Mucosa of stomach (tissue), 1 donor: Measurements from ENCODE around the gene RASL12.
"Not testable (repeated sequence)": the region's sequence is repeated elsewhere in the genome, so short reads cannot be mapped to it uniquely, and the experiment has no call there.

ENCODE experiments used
- H3K27me3 ChIP-seq: one replicate; pipeline ENCODE4 v1.7.0; 2013; ENCODE audit warnings: mild to moderate bottlenecking, low read length; ENCODE audit not compliant: control insufficient read depth, insufficient read depth
- H3K36me3 ChIP-seq: one replicate; pipeline ENCODE4 v1.7.0; 2013; ENCODE audit warnings: low read length; ENCODE audit not compliant: control insufficient read depth, insufficient read depth
- H3K4me1 ChIP-seq: one replicate; pipeline ENCODE4 v1.7.0; 2013; ENCODE audit warnings: mild to moderate bottlenecking, low read length; ENCODE audit not compliant: control insufficient read depth, insufficient read depth
- H3K4me3 ChIP-seq: one replicate; pipeline ENCODE4 v1.7.0; 2013; ENCODE audit warnings: low read length
- H3K9ac ChIP-seq: one replicate; pipeline ENCODE4 v1.7.0; 2013; ENCODE audit warnings: mild to moderate bottlenecking, low read length, moderate library complexity
- H3K9me3 ChIP-seq: one replicate; pipeline ENCODE4 v1.7.0; 2013; ENCODE audit warnings: mild to moderate bottlenecking, low read length, moderate library complexity; ENCODE audit not compliant: control insufficient read depth
- donor health status: Pancreatic carcinoma.

Gene RASL12

DNA sequence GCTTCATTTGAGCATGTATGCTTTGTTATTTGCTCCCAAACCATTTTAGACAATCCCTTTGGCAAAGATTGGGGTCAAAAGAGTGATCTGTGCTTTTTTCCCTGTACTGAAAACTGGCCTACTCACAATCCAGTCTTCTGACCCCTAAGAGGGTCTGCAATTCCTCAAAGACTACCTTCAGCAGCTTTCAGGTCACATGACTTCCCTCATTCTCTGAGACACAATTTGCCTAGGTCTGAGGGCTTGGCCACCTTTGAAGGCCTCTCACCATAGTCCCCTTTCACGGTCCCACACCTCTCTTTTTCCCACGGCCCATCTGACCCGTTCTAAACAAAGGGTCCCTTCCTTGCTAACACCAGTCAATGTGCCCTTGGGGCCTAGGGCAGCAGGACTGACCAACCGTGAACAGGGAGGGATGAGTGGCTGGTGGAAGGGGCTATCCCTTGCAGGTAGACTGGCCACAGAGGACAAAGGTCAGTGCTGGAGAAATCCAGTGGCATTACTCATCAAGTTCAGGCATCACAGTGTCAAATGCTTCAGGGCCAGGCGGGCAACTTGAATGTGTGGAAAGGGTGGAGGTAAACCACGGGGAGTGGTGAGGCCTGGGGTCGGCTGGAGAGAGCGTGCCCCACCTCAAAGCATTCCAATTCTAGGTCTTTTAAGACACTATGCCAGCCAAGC lies 10.8 kb downstream of the RASL12 start:
- Histone ChIP-seq H3K4me1 (peaks cover 29% of the 10 kb centered on the region), H3K27me3 (no peaks in the 10 kb centered on the region), H3K9me3 (no peaks in the 10 kb centered on the region), H3K4me3 (no peak overlapping the region), H3K36me3 (no peaks in the 10 kb centered on the region), H3K9ac (no peak overlapping the region)

- no peak overlapping the region for H3K4me3 ChIP-seq
- no peak overlapping the region for H3K9ac ChIP-seq
- H3K36me3 ChIP-seq = no peaks in the 10 kb centered on the region
- peaks cover 29% of the 10 kb centered on the region for H3K4me1 ChIP-seq
- no peaks in the 10 kb centered on the region for H3K9me3 ChIP-seq
- H3K27me3 ChIP-seq = no peaks in the 10 kb centered on the region
Observed at GRCh38 chr15:65056106-65056505, 11.7 kb downstream of the RASL12 start.

DNA sequence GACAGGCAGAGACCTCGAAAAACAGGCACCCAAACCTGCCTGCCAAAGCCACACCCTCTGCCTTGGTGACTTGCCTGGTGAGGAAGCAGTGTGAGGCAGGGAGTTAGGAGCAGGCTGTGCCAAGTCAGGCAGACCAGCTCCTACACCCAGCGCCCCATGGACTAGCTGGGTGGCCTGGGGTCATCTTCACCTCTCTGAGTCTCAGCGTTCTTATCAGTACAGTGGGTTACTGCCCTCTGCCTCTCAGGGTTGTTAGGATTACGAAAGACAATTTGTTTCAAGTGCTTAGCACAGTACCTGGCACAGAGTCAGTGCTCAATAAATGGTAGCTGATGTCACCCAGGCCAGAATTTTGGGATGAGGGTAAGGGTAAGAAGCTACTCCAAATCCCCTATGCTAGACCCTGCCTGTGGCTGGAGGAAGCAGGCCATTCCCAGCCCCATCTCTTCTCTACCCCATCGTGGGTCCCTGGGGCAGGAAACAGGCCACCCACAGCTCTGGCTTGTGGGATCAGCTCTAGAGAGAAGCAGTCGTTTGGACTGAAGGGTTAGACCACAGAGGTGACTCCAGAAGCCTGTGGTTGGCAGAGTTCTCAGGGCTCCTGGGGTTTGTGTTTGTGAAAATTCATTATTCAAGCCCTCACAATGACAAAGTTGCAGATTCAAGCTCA lies 12.5 kb downstream of the RASL12 start:
- Histone ChIP-seq H3K4me1 (peaks cover 29% of the 10 kb centered on the region), H3K4me3 (no peak overlapping the region), H3K9ac (no peak overlapping the region), H3K9me3 (no peaks in the 10 kb centered on the region), H3K36me3 (no peaks in the 10 kb centered on the region), H3K27me3 (no peaks in the 10 kb centered on the region)

GRCh38 chr15:65054333-65055200 lies 13.2 kb downstream of the RASL12 start:
- Histone ChIP-seq H3K4me1 (peaks cover 34% of the 10 kb centered on the region), H3K36me3 (no peaks in the 10 kb centered on the region), H3K9ac (no peak overlapping the region)

DNA sequence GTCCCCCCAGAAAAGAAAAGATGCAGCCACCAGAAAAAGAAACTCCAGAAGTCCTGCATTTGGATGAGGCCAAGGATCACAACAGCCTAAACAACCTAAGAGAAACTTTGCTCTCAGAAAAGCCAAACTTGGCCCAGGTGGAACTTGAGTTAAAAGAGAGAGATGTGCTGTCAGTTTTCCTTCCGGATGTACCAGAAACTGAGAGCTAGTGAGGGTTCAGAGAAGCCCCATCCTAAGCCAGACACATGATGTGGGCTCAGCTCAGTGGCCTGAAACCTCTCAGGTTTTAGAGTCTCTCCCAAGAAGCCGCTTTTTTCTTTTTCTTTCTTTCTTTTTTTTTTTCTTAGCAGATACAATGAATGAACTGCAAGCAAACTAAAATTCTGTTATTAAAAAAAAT lies 14.8 kb downstream of the RASL12 start:
- Histone ChIP-seq H3K36me3 (no peaks in the 10 kb centered on the region), H3K9ac (no peak overlapping the region), H3K4me1 (peaks cover 39% of the 10 kb centered on the region), H3K4me3 (no peak overlapping the region), H3K27me3 (no peaks in the 10 kb centered on the region), H3K9me3 (no peaks in the 10 kb centered on the region)

More at GRCh38 chr15:65054333-65055200, 13.2 kb downstream of the RASL12 start:
- no peaks in the 10 kb centered on the region for H3K9me3 ChIP-seq
- H3K27me3 ChIP-seq = no peaks in the 10 kb centered on the region
- no peak overlapping the region for H3K4me3 ChIP-seq

DNA sequence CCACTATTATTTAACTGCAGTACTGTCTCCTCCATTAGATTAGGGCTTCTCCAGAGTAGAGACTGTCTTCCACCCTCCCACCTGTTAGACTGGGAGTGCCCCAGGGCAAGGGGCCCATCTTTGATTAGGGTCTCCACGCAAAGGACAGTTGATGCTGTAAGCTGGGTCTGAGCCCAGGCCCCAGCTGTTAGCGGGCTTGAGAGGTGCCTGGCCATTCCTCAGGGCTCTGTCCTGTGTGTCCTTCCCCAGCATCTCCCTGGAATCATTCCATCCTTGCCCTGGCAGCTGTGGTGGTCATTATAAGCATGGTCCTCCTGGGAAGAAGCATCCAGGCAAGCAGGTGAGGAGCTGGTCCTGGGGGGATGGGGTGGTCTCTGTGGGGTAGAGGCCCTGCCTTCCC lies 16.5 kb downstream of the RASL12 start:
- no peaks in the 10 kb centered on the region for H3K27me3 ChIP-seq
- H3K9ac ChIP-seq = no peak overlapping the region
- no peaks in the 10 kb centered on the region for H3K36me3 ChIP-seq
- H3K4me1 ChIP-seq = peaks cover 24% of the 10 kb centered on the region
- H3K9me3 ChIP-seq = no peaks in the 10 kb centered on the region
- no peak overlapping the region for H3K4me3 ChIP-seq

DNA sequence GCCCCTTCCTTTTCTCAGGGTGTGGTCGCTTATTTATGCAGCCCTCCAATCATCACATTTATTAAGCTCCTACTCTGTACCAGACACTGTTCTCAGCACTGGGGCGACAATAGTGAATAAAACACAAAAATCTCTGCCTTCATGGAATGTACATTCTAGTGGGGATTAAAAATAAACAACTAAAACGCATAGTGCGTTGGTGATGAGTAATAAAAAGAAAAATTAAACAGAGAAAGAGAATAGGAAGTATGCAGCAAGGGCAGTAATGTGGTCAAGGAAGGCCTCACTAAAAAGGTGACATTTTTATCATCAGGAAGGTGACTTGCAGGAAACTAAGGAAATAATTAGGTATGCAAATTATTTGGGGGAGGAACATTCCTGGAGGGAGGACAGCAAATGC lies 17.5 kb downstream of the RASL12 start:
- peaks cover 24% of the 10 kb centered on the region for H3K4me1 ChIP-seq
- no peaks in the 10 kb centered on the region for H3K36me3 ChIP-seq
- no peaks in the 10 kb centered on the region for H3K9me3 ChIP-seq
- H3K27me3 ChIP-seq = no peaks in the 10 kb centered on the region
- H3K4me3 ChIP-seq = no peak overlapping the region
- H3K9ac ChIP-seq = no peak overlapping the region

GRCh38 chr15:65049418-65049840 lies 18.4 kb downstream of the RASL12 start:
- no peaks in the 10 kb centered on the region for H3K27me3 ChIP-seq
- H3K4me3 ChIP-seq = no peak overlapping the region
- no peaks in the 10 kb centered on the region for H3K36me3 ChIP-seq
- H3K9me3 ChIP-seq = no peaks in the 10 kb centered on the region
- H3K9ac ChIP-seq = peak overlapping the region; percentile 37
- H3K4me1 ChIP-seq = peaks cover 23% of the 10 kb centered on the region

GRCh38 chr15:65048241-65048640 lies 19.6 kb downstream of the RASL12 start:
- peaks cover 27% of the 10 kb centered on the region for H3K4me1 ChIP-seq
- H3K9me3 ChIP-seq = no peaks in the 10 kb centered on the region
- no peak overlapping the region for H3K9ac ChIP-seq
- H3K4me3 ChIP-seq = no peak overlapping the region
- no peaks in the 10 kb centered on the region for H3K36me3 ChIP-seq
- no peaks in the 10 kb centered on the region for H3K27me3 ChIP-seq

- Histone ChIP-seq H3K9me3 (no peaks in the 10 kb centered on the region), H3K9ac (no peak within 1 kb of the TSS), H3K27me3 (no peaks in the 10 kb centered on the region), H3K4me3 (no peak within 1 kb of the TSS), H3K4me1 (peaks cover 26% of the 10 kb centered on the region), H3K36me3 (no peaks in the 10 kb centered on the region)
Observed at GRCh38 chr15:65044724-65045481, 22.9 kb downstream of the RASL12 start, which contains the start of gene SLC51B. SLC51B (plus strand) TSS chr15:65045387; CDS start chr15:65050005, 4,618 bp downstream.

GRCh38 chr15:65044218-65044617 lies 23.6 kb downstream of the RASL12 start:
- H3K4me3 ChIP-seq, H3K36me3 ChIP-seq, H3K9ac ChIP-seq: not testable (repeated sequence)

More at GRCh38 chr15:65044218-65044617, 23.6 kb downstream of the RASL12 start:
- not testable (repeated sequence) for H3K9me3 ChIP-seq, H3K27me3 ChIP-seq
- peaks cover 19% of the 10 kb centered on the region for H3K4me1 ChIP-seq
